ENCODE measurements around the gene CRACDL. TPM values are rescaled to one million over a fixed set of nuclear protein-coding genes. Genes with fewer than 3 reads are reported as not detected.
"Not testable (repeated sequence)": the region's sequence is repeated elsewhere in the genome, so short reads cannot be mapped to it uniquely, and the experiment has no call there.

The CRACDL gene
- total RNA-seq, 1 experiment from 2014 or later: 0.08 TPM

DNA sequence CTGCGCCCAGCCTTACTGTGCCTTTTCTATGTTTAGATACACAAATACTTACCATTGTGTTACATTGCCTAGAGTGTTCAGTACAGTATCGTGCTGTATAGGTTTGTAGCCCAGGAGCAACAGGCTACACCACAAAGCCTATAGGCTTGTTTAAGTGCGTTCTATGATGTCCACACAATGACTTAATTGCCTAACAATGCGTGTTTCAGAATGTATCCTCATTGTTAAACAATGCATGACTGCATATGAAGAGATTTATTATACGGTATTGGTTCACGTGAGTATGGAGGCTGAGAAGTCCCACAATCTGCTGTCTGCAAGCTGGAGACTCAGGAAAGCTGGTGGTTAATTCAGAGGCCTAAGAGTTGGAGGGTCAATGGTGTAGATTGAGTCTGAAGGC is 158.9 kb downstream of the CRACDL start:
- no peak for DNase-seq (ENCODE audit: low spot score)

DNA sequence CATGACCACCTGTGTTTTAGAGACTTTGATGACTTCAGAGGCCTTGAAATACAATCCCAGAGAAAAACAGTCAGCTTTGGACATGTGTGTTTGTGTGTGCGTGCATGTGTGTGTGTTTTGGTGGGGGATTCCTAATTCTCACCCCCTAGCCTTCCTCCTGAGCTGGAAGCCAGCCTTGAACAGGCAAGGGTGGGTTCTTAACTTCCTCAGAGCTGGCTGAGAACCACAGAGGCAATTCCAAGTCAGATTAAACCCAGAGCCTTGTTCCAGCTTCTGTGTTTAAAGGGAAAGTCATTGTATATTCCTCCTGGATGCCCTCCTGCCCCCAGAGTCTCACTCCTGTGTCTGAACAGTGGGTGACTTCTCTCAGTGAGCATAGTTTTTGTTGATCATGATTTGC is 159.9 kb downstream of the CRACDL start:
- no peak for DNase-seq (ENCODE audit: low spot score)

DNA sequence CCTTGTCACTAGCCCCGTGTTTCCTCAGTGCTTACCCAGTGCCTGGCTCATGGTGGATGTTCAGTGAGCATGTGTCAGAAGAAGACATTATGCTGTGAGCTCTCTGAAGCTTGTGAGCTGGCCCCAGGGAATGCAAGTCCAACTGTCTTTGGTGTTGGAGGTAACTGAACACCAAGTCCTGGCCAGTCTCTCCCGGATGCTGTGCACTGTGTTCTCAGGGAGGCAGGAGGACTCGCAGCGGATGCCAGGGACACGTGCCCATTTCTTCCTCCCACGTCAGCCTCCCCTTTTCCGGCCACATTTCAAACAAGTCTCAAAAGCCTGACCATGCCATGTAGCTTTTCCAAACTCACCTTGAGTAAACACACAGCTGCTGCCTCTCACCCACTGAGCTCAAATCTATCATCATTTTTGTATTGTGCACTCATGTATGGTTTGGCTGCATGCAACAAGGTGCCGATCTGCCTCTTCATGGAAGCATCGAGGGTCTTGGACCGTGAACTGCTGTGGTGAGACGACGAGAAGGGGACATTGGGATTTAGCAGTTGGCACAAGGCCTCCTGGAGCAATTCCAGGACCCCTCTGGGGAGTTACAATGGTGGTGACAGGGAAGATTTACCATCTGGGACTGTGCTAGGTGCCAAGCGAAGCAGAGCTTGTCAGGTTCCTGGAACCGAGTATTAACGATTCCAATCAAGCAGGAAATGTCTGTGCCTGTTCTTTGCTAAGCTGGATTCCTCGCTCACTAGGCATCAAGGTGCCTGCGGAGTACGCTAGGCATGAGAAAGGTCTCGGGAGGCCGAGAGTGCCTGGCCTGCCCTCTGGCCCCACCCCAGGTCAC is 160.7 kb downstream of the CRACDL start:
- DNase-seq (ENCODE audit: low spot score): no peak

DNA sequence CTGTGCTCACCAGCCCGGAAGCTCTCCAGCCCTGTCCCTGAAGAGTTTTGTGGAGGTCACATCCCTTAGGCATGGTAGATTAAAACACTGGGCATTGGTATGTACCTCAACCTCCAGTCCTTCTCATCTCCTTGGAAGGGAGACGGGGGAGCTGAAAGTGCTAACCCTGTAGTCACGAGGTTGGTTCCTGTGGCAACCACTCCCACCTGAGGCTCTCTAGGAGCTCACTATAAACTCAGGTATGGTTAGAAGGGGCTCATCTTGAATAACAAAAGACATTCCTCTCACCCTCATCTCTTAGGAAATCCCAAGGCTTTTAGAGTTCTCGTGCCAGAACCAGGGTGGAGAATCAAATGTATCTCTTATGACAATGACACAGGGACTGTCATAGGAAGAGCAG is 162.1 kb downstream of the CRACDL start:
- DNase-seq (ENCODE audit: low spot score): no peak

DNA sequence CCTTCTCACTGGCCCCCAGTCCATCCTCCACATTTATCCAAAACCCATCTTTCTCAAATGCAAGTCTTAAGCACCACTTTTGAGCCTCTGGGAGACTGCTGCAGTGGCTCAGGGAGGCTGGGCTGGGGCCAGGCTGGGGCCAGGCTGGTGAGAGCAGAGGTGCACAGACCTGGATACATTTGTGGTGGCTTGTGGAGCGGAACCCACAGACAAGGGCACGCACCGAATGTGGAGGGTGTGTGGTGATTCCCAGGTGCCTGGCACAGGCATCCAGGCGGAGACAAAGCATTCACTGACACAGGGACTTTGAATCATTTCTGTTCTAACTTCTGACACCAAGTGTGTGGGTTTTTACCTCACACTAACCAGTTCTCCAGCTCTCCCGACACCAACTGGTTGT is 162.9 kb downstream of the CRACDL start:
- no peak for DNase-seq (ENCODE audit: low spot score)

DNA sequence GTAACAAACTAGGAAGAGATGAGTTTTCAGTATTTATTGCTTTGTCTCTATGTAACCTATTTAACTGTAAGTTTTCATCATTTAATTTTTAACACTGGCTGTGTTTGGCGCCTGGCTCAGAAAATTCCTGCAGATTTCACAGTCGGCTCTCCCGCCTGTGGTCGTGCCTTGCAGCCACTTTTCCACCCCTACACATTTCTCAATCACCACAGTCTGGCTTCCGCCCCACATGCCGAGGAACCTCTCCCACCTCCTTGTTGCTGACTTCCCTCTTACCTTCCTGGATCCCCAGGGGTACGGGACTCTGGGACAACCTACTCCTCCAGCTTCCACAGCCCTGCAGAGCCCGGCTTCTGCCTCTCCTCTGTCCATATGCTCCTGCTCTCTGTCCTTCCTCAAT is 163.5 kb downstream of the CRACDL start:
- DNase-seq (ENCODE audit: low spot score): peak; percentile 52

DNA sequence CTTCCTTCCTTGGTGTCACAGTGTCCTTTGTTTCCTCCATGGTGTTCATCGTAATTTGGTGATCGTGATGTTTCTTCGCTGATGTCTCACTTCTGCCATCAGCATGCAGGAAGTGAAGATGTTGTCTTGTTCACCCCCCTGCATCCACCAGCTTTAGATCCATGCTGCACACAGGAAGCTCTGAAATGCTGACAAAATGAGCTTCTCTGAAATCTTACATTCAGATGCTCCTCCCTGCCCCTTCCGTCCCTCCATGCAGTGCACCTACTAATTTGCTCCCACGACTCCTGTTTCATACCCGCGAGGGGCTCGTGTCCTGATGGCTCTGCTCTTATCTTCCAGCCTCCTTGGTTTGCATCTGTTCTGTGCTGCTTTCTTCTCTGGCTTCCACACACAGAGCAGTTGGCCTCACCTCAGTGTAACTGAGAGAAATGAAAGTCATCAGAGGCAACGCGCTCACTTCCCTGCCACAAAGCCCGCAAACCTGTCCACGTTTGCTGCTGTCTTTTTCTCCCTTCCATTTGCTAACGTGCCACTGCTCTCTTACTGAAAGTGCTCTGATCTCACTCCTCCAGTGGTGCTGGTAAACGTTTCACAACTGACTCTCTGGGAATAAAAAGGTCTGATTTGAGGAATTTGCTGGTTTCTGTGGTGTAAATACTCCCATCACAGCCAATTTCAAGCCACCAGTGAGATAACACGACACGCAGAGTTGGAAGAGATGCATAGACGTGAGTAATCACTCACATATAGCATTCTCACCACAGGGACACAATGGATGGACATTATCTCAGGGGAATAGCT is 164.1 kb downstream of the CRACDL start:
- peak; percentile 75 for DNase-seq (ENCODE audit: low spot score)

DNA sequence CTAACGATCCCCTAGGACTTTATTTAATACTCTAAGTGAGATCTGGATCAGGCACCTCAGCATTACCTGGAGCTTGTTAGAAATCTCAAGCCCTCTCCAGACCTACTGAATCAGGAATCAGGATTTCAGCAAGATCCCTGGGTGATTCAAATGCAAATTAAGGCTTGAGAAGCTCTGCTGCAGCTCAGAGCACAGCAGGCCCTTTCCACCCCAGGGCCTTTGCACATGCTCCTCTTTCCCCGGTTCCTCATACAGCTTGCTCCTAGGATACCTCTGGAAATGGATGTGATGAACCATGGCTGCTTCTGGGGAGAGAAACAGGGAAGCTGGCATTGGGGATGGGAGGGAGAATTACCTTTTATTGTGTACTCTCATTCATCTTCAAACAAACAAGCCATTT is 164.8 kb downstream of the CRACDL start:
- no peak for DNase-seq (ENCODE audit: low spot score)

DNA sequence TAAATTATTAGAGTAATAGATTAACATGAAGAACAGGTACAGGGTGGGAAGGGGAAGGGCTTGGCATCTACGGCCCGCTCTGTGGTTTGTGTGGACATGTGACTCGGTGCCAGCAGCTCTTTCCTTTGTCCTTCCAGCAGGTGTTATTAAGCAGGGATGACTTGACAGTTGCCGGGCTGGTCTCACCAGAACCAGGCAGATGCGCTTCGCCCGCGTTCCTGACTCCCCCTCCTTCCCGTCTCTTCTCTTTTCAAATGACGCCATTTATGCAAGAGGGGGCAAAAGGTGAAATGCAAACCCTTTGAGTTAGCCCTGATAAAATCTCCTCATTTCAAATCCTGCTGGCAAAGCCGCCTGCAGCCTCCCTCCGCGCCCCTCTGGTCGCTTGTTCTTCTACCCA is 166.2 kb downstream of the CRACDL start:
- DNase-seq (ENCODE audit: low spot score): no peak

DNA sequence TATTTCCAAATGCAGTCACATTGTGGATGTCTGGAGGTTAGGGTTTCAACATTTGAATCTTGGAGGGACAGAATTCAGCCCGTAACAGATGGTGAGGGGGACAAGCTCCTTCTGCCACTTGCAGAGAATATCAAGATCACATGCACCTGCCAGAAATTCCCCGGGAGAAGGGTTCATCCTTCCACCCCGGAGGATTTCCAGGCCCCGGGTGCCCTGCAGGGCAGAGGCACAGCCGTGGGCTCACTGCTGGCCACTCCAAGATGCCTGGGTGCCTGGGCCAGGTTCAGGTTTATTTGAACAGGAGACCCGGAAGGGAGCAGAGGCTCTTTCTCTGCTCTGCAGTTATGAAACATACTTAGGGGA is 166.9 kb downstream of the CRACDL start:
- no peak for DNase-seq (ENCODE audit: low spot score)

DNA sequence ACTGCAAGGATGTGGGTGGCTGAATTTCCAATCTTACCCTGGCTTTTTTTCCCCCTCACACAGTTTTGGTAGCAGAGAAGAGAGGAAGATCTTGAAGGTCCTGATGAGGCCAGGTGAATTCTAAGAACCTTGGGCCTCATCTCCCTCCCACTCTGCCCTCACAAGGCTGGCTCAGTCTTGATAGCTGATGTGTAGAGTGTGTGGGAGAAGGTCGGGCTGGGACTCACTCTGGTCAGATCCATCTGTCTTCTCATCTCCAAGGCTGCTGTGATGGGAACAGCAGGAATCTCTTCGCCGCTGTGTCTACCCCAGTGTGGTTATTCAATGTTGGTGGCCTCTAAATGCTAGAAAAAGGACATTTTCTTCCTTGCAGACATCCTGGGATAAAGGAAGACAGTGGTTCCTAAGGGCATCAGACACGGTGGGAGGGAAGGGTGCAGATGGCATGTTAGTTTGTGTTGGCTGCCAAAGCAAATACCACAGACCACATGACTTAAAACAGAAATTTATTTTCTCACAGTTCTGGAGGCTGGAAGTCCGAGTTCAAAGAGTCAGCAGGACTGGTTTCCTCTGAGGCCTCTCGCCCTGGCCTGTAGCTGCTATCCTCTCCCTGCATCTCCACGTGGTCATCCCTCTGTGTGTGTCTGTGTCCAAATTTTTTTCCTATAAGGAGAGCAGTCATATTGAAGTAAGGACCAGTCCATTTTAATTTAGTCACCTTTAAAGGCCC is 167.5 kb downstream of the CRACDL start:
- DNase-seq (ENCODE audit: low spot score): peak; percentile 77

DNA sequence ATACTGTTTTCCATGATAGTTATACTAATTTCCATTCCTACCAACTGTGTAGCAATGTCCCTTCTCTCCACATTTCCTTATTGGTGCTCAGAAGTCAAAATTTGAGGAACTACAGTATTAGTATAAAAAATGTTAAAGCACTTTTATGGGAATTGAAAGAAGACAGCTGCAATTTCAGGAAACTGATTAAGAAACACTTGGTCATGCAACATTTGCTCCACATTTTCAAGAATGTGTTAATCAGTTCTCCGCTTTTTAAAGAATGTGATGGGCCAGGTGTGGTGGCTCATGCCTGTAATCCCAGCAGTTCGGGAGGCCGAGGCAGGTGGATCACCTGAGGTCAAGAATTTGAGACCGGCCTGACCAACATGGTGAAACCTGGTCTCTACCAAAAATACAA is 171.5 kb downstream of the CRACDL start:
- no peak for DNase-seq (ENCODE audit: low spot score)

DNA sequence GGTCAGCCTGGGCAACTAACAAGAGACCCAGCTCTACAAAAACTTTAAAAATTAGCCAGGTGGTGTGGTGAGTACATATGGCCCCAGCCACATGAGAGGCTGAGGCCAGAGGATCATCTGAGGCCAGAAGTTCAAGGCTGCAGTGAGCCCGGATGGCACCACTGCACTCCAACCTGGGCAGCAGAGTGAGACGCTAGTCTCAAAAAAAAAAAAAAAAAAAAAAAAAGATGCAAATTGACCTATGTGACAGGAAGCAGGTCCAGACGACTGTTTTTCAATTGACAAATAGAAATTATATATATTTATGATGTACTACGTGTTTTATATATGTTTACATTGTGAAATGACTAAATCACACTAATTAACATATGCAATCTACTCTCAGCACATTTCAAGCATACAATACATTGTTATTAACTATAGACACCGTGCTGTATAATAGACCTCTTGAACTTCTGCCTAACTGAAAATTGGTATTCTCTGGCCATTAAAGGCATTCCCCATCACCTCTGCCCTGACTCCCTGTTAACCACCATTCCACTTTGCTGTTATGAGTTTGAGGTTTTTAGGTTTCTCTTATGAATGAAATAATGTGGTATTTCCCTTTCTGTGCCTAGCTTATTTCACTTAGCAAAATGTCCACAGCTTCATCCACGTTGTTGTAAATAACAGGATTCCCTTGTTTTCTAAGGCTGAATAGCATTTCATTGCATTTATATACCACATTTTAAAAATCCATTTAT is 172.6 kb downstream of the CRACDL start:
- DNase-seq (ENCODE audit: low spot score): no peak

DNA sequence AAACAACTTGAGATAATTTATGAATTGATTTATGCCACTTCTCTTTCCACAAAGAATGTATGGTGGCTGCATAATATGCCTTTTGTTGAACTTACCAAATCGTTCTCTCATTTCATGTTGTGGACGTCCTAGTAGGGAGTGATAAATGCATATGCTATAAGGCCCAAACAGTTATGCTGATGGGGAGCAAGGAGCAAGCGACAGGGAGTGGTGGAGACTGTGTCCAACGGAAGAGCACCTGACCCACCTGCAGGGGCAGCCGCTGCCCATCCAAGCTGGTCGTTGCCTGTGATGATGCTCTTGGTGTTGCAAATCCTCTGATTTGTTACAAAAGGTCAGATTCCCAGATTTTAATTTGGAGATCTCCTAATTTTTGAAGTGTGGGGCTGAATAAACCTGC is 174.1 kb downstream of the CRACDL start:
- DNase-seq (ENCODE audit: low spot score): no peak

DNA sequence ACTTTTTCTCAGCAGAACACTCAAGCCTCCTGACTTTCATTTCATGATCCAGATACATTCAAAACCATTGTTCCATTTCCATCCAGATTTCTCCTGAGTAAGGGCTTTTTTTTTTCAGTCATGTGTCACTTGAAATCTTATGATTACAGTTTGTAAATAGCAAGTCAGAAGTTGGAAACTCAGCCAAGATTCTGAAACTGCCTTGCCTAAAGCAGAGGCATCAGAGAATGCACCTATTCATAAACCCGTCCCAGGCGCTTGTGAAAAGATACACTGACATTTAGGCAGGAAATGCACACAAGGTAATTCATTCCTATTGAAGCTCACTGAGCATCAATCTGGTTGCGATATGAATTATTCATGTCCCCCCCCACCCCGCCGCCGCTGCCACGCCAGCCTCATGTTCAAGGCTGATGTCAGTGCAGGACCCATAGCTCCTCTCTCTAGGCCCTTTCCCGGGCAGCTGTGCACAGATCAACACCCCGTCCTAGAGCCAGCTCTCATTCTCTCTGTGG is 174.7 kb downstream of the CRACDL start:
- no peak for DNase-seq (ENCODE audit: low spot score)

DNA sequence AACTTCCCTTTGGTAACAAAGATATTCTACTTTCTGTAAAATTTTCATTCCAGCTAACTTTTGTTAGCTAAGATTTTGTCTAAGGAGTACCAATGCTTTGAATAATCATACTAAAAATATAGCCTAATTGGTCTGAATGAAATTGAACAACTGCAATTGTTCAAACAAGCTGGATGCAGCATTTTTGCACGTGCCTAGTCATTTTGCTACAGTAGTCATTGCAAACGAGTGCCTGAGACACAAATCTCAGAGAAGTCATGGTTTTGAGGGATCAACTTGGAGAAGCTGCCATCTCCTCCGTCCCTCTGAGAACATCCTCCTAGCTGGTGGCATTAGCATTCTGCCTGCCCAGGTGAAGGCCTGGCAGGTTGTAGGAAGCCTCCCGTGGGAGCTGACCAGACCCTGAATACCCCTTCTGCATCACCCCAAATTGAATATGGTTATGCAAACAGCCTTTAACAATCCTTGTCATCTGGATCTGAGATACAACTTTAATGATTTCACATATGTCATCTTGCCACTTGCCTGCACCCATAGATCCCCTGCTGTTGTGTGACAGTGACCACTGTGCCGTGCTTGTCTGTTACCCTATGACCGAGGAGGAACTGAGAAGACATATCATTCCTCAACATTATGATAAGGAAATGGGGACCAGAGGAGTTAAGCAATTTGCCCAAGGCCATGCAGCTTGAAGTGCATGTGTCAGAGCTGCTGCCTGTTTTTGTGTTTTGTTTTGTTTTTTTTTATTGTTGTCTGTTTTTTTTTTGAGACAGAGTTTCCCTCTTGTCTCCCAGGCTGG is 176.0 kb downstream of the CRACDL start:
- DNase-seq (ENCODE audit: low spot score): no peak

DNA sequence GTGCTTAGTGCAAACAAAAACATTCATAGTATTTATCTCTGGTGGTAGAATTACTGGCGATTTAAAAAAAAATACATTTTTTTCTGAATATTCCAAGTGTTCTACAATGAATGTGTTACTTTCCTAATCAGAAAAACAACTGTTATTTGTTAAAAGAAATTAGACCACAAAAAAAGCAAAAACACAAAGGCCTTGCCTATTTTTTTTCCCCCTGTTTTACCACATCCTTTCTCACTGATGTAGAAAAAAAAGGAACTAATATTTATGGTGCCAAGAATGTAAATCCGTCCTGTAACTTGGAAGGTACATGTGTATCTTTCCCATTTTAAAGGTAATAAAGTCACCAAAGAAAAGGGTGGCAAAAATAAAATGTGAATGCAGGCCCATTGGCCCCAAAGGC is 176.7 kb downstream of the CRACDL start:
- DNase-seq (ENCODE audit: low spot score): no peak

DNA sequence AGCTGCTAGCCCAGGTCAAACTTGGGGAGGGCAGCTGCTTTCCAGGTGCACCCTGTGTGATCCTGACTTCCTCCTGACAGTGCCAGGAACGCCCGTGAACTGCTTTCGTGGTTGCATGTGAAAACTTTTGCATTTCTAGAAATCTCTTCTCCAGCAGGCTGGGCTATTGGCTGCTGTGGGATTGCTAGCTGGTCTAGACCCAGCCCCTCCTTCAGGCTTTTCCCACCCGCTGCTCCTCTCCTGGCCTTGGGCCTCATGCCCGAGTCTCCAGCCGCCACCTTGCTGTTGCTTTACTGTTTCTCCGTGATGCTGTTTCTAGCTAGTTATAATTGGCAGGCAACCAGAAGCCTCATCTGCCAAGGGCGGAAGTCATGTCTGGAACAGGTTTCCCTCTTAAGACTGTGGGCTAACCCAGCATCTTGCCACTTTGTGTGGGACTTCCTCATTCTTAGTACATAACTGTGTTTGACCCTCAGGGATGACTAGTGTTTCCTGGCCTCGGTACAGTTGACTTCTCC is 178.1 kb downstream of the CRACDL start:
- DNase-seq (ENCODE audit: low spot score): peak; percentile 85

DNA sequence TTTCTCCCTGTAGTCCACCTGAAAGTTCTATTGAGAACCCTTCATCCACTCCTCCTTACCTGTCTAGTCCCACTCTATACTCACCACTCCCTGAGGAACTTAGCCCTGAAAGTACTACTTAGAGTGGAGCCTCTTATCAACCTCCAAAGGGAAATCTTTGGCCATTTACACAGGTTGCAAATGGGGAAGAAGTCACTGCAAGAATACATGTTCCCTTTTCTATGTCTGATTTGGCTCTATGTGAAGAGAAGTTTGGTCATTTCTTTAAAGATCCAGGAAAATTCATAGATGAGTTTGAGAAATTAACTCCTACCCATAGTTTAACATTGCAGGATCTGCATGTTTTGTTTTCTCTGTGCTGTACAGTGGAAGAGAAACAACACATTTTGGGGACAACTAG is 182.2 kb downstream of the CRACDL start:
- no peak for DNase-seq (ENCODE audit: low spot score)

DNA sequence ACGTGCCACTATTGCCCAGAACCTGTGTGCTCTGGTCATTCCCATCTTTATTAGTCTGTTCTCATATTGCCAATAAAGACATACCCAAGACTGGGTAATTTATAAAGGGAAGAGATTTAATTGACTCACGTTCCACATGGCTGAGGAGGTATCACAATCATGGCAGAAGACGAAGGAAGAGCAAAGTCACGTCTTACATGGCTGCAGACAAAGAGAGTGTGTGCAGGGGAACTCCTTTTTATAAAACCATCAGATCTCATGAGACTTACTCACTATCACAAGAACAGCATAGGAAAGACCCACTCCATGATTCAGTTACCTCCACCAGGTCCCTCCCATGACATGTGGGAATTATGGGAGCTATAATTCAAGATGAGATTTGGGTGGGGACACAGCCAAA is 183.3 kb downstream of the CRACDL start:
- not testable (repeated sequence) for DNase-seq (ENCODE audit: low spot score)

DNA sequence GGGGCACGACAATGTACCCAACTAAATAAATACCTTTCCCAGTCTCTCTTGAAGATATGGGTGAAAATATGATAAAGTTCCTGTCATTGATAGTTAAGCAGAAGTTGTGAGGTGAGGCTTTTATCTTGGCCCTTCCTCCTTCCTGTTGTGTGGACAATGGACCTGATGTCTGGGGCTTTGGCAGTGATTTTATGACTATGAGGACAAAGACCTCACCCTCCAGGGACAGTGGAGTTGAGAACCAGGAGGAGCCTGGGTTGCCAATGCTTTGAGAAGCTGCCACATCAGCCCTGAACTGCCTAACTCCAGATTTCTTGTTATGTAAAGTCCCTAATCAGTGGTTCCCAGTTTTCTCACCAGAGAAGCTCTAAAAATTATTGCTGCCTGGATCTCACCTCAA is 184.3 kb downstream of the CRACDL start:
- no peak for DNase-seq (ENCODE audit: low spot score)

Data from H4 (cell line).